Skin epidermis (tissue), 12 donors: ENCODE results near the gene BCAR1.

ENCODE experiments used
- H3K27ac ChIP-seq, 21 experiments: fragments of 200-600 bp; sonication (generic) in 11 of 21; one replicate each; pipeline ENCODE4 v1.5.0; 2020; ENCODE audit warnings: mild to moderate bottlenecking in 3 of 21, inconsistent platforms in 2 of 21, moderate library complexity in 2 of 21
- H3K4me3 ChIP-seq, 7 experiments: fragments of 200-600 bp; sonication (generic) in 2 of 7; one replicate each; pipeline ENCODE4 v1.5.0; 2020; ENCODE audit warnings: inconsistent platforms in 2 of 7, mild to moderate bottlenecking in 2 of 7, moderate library complexity in 1 of 7

BCAR1 gene

DNA sequence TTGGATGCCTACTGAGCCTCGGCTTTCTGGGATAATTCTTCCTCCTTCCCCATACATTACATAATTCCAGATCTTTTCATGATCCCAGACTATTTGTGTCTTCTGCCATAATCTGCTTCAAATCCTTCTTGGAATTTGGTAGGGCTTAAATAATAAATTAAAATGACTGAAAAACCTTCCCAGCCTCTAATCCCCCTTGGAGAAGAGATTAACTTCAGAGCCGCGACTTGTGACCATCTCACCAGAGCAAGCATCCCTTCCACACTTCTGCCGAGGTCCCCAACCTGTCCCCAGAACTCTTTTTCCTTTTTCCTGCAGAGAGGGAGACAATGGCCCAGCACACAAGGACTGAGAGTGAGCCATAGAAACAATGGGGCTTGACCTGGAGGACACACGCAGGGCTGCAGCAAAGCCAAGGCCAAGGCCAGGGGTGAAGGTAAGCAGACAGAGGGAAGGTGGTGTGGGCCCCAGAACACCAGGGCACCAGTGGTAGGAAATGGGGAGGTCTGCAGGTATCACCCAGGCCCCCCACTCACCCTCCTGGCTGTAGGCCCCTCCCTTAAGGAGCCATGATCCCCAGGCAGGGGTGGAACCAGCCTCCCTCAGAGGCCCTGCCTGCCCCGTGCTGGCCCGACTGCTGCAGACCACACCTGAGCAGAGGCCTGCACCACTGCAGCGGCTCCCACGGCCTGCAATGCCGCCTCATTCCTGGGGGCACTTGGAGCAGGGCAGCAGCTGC is 9.6 kb upstream of the BCAR1 start:
- Histone ChIP-seq H3K4me3 (no peak overlapping the region), H3K27ac (peak overlapping the region in 1 of 21 experiments; percentile 5)

DNA sequence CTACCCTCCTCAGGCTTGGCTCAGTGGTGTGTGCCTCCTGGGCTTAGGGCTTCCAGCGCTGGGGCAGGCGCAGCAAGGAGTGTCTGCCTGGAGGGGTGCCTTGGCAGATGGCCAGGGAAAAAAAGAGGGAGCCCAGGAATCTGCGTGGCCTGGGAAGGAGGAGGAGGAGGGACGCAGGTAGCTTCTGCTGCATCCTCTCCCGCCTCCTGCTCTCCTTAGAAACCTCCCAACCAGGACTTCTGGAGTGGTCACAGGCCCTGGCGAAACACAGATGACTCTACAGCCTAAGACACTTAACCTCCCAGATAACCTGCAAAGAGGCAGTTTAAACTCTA is 7.3 kb upstream of the BCAR1 start:
- Histone ChIP-seq H3K27ac (peak overlapping the region in 1 of 21 experiments; percentile 25), H3K4me3 (no peak overlapping the region)

DNA sequence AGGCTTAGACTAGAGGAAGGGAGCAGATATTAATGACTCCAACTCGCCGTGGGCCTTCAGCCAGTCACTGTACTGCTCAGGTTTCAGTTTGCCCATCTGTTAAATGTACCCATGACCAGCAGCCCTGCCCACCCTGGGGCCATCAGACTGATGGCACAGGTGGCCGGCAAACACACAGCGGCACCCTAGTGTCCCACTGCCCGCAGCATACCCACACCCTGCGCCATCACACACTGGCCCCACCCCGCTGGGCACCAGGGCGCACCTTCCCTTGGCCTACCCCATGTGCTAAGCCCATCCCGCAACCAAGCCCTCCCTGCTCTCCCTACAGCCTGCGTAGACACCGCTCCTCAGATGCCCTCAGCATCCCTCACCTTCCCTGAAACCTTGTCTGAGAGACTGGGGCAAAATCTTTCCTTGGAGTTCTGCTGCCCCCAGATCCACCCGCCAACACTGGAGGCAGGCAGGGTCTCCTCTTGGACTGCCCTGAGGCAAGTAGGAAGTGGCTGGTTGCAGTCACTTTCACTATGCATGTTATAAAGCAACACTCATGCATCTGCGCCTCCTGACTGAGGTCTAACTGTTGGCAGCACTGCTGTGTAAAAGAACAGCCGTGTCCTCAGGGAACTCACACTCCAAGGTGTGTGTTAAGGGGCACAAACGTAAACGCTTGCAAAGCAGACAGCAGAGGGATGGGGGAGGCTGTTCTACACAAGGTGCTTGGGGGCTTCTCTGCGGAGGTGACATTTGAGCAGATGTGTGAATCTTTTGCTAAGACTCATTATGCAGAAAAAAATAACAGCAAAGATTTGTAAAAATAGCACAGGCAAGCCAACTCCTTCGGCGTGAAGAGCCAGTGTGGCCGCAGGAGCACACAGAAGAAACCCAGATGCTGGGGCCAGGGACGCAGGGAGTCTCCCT is 6.7 kb upstream of the BCAR1 start:
- Histone ChIP-seq H3K4me3 (no peak overlapping the region), H3K27ac (peak overlapping the region in 2 of 21 experiments; percentile 60 to 77)

DNA sequence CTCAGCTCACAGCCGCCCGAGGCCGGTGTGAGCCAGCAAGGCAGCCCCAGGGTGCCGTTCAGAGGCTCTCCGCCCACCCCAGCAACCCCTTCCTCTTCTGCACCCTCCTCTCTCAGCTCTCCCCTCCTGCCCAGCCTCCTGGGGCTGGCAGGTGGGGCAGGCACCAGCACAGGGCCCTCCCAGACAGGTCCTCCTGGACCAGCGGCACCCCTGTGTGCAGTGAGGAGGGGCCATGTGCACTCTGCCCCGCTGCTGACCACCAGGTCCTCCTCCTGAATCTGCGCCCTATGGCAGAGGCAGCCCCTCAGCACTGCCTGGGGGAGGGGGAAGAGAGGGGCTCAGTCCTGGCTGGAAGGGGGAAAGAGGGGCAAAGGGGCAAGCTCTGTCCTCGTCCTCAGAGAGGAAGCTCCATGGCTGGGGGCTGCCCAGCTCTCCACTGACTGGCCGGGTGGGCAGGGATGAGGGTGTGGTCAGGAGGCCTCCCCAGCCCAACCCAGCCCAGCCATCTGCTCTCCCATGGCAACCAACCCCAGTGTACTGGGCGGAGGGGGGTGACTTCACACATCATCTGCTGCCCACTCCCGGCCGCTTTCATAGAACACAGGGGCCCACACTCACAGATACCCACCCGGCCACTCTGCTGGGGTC is 5.4 kb upstream of the BCAR1 start:
- peak overlapping the region in 16 of 21 experiments; percentile 7 to 86 (median 66) for H3K27ac ChIP-seq
- H3K4me3 ChIP-seq, result no peak overlapping the region

DNA sequence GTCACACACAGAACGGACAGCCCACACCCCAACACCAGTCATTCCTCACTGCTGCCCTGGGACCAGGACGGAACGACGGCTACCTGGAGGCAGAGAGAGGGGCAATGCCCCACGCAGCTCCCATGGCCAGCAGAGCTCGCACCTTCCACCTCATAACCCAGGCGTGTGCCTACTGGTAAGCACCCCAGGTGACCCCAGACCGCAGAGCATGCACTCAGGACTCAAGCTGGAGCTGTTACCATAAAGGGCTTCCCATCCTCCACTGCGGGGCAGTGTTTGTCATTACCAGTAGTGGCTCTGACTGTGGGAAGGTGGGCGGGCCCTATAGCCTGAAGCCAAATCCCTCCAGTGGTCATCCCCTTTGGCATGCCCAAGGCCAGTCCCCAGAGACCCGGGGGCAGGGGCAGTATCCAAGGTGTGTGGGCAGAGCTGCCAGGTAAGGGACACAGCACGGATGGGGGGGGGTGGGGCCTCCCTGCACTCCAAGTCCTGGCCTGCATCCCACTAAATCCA is 4.7 kb upstream of the BCAR1 start:
- no peak overlapping the region for H3K4me3 ChIP-seq
- peak overlapping the region in 16 of 21 experiments; percentile 6 to 86 (median 63) for H3K27ac ChIP-seq

DNA sequence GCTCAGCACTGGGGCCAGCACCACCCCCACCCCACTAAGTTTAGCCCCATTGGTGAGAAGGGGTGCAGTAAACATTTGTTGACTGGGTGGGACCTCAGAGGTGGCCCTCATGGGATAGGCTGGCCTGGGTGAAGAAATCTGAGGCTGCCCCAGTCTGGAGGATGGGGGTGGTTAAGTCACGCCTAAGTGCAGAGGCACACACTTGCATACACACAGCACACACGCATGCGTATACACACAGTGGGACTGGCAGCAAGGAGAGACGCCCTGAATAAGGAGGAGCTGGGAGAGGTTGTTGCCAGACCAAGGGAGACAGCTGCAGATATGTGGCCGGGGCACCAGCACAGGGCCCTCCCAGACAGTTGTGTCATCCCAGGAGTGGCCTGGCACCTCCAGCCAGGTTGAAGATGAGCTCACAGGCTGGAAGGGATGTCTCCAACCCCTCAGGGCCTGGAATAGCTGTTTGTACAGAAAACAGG is 3.0 kb upstream of the BCAR1 start:
- Histone ChIP-seq H3K4me3 (no peak overlapping the region), H3K27ac (peak overlapping the region in 11 of 21 experiments; percentile 8 to 77 (median 30))

DNA sequence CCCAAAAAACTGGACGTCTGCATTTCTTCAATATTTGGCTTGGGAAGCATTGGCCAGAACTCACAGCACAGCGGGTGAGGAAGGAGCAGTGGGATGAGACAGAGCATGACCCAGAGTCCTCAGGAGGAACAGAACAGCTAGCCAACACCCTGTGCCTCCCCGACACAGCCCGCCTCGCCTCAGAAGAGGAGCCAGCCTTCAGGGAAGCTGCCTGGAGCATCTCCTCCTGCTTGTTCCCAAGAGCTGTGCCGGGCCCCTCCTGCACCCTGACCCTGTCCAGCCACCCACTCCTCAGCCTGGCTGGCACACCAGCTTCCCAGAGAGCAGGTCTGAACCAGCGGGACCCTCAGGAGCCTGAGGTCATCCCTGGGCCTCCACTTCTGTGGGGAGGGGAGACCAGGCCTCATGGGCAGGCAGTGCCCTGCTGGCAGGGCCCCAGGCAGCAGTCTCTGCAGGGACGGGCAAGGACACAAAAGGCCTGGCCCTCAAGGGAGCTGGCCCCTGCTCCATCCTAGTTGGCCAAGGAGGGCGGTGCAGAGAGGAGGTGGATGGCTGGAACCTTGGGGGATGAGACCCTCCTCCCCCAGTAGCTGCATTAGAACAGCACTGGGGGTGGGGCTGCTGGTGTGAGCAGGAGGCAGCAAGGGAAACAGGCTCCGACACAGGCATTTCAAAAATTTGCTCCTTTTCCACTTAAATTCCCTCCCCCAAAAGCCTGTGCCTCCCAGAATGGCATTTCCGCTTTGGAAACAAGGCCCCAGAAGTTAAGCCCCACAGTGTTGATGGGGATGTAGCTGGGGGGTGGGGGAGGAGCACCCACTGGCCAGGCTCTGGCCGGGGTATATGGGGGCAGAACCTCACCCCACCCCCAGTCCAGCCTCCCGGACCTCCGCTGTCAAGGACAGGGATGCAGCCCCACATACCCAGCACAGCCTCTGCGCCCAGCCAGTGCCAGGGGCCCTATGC is 1.8 kb upstream of the BCAR1 start:
- Histone ChIP-seq H3K4me3 (no peak overlapping the region), H3K27ac (peak overlapping the region in 17 of 21 experiments; percentile 18 to 95 (median 52))

DNA sequence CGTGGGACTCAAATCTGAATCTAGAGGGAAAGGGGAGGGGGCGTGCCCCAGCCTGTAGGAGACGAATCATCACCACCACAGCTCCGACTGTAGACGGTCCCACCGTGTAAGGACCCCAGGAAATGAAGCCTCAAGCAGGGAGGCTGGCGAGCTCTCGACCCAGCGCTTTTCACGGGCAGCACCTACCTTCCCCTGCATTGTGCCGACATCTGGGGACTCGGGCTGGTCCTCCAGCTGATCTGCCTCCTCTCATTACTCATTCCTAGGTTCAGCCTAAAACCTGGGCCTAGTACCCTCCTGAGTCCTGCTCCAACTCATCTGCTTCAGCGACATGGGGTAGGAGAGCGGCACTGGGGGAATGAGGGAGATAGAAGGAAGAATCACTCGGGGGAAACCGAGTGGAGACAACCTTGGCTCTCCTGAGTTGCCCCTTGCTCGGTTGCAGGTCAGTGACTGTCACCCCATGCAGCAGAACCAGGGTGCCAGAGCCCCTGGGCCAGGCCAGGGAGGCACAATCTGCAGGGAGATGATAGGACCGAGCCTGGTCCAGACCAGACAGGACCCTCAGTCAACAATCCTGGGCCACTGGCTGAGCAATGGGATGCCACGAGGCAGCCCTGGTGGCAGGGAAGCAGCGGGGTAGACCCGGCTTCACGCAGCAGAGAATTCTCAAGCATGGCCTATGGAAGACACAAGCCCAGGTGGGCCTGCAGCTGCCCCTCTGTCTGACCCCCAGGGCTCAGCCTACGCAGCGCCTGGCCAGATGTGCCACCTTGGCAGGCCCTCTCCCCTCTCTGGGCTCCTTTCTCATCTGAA is 833 bp upstream of the BCAR1 start:
- H3K27ac ChIP-seq, result peak overlapping the region in 18 of 21 experiments; percentile 18 to 95 (median 64)
- peak overlapping the region in 5 of 7 experiments; percentile 3 to 76 (median 61) for H3K4me3 ChIP-seq

DNA sequence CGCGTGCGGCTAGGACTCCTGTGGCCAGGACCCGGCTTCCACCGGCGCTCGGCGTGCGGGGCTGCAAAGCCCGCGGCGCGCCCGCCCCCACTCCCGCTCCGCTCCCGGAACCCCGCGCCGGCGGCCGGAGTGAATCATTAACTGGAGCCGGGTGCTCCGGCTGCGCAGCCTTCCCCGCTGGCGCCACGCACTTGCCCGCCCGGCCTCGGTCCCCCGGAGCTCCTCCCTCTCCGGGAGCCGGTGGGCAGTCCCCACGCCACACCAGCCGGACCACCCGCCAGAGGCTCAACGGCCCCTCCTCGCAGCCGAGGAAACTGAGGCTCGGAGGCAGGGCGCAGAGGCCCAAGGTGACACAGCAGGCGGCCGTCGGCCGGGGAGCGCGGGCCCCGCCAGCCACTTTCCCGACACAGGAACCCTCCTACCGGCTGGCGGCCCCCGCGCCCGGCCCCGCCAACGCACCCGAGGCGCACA is 580 bp downstream of the BCAR1 start:
- H3K27ac ChIP-seq, result peak overlapping the region; percentile 65 to 96 (median 88)
- H3K4me3 ChIP-seq, result peak overlapping the region; percentile 59 to 79 (median 72)

DNA sequence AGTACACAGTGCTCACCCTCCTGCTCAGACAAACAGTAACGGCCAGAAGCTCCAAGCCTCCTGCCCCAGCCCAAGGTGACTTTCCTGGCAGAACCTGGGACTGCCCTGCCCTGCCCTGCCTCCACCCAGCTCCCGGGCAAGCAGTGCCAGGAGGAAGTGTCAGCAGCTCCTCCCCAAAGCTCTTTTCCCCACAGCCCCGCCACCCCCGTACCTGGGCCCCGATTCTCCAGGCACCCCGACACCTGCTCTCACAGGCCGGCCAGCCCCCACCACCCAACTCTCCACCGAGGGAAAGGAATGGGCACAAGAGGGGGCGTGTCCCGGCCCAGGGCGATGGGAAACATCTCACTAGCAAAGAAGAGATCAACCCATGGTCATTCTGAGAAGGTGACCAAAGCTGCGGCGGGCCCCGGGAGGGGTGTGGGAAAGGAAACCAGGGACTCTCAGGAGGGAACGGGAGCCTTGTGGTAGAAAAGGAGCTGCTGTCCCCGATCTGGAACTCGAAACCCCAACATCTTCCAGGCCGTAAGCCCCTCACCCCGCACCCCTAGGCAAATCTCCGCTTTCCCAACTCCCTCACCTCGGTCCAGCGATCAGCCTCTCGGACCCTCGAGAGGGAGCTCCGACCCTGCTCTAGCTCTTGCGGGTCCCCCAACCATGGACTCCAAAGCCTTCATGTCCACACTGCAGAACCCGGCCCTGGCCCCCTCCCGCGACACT is 1.2 kb downstream of the BCAR1 start:
- H3K27ac ChIP-seq, result peak overlapping the region in 20 of 21 experiments; percentile 65 to 96 (median 89)
- peak overlapping the region; percentile 59 to 79 (median 72) for H3K4me3 ChIP-seq

DNA sequence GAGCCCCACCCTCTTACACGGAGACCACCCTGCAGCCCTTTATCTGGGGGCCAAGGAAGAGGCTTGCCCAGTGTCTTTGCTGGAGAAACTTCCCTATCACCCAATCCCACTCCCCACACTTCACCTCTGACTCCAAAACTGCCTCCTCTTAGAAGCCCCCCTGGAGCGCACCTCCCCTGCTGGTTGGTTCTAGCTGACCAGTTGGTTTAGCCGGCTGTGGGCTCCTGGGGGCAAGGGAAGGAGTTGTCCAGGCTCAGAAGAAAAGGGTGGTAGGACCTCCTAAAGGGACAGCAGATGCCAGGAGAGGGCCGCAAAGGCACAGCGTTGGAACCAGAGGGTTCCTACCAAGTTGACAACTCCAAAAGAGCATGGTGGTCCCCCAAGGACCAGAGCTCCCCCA is 2.0 kb downstream of the BCAR1 start:
- Histone ChIP-seq H3K27ac (peak overlapping the region in 12 of 21 experiments; percentile 8 to 96 (median 90)), H3K4me3 (peak overlapping the region in 1 of 7 experiments; percentile 61)

DNA sequence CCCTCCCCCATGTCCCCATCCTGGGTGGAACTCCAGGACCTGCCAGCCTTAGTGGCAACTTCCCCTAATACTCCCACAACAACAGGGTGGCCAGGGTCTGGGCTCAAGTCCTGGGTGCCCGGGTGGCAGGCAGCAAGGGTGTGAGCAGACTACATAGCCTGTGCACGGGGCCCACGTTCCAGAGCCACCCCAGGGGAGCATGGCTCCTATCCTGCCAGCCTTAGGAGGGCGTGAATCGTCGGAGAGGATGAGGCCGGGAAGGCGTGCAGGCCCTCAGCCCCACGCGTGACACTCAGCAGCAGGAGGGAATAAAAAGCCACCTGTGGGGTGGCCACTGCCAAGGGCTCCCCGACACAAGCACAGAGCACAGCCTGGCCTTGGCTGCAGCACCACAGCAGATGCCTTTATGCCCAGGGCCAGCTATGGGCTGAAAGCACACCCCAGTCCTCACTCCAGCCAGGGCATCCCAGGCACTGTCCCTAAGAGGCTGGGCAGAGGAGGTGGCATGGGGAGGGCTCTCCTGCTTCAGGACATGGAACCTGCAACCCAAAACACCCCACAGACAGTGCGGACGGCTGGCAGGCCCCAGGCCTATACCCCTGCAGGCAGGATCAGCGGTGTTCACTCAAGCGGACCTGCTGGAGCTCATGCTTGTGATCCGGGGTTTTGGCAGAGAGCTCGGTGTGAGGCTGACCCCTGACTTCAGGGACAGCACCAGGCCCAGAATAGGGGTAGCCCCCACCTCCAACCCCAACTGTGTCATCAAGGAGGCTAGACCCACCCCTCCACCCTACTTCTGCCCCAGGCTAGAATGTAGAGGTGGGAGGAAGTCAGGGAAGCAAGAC is 2.7 kb downstream of the BCAR1 start:
- no peak overlapping the region for H3K4me3 ChIP-seq
- peak overlapping the region in 12 of 21 experiments; percentile 8 to 96 (median 80) for H3K27ac ChIP-seq

DNA sequence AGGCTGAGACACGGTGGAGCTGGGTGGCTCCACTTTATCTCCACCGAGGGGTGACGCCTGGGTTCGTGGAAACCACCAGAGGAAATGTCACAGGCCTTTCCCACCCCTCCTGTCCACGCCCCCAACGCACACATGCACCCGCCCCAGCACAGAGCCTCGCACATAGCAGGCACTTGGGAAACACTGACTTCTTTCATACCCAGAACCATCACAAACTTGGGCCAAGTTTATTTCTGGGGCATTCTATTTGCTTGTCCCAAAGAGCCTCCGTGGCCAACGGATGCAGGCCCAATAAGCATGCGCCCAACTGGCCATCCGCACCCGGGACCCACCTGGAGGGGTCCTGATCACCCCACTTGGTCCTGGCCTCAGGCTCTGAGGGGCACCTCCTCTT is 3.3 kb downstream of the BCAR1 start:
- no peak overlapping the region for H3K4me3 ChIP-seq
- peak overlapping the region in 13 of 21 experiments; percentile 1 to 96 (median 81) for H3K27ac ChIP-seq

DNA sequence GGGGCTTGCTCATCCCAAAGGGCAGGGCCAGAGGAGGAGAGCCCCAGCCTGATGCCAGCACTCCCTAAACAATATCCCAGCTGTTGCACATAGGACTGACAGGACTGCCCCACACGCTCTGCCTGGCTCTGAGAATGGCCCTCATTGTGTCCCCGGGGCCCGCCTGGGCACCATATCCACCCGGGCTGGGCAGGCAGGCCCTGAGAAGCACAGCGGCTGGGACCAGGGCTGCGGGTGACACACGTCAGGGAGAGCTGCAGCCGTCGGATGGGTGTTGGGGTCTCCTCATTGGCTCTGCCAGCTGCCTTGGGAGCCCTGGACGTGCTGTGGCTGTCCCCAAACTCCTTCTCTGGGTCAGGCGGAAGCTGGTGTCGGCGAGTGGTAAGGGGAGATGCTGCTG is 4.2 kb downstream of the BCAR1 start:
- no peak overlapping the region for H3K4me3 ChIP-seq
- peak overlapping the region in 12 of 21 experiments; percentile 1 to 96 (median 80) for H3K27ac ChIP-seq

DNA sequence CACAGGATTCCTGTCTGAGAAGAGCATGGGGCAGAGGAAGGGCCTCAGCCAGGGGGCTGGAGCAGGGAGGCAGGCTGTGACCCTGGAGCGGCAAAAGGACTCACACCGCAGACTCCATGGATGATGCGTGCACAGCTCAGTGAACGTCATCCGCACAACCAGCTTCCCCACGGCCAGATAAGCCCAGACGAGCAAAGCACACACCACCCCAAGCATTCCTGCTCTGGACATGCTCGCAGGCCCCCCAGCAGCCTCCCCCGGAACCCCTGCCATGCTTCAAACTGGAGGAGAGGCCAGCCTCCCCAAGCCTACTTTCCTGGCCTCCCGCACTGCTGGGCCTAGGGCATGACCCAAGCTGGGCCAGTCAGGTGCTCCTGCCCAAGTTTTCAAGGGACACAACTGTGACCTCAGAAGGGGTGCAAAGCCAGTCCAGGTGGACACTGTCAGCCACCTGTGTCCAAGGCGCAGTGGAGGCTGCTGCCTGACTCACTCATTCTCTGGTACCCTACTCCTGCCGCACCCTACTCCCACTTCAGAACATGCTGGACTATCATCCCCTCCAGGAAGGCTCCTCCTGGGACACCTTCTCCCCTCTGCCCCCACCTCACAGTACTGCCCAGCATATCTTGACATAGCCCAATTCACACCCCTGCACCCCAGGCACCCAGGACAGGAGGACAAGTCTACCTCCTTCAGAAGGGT is 4.8 kb downstream of the BCAR1 start:
- Histone ChIP-seq H3K27ac (peak overlapping the region in 14 of 21 experiments; percentile 18 to 96 (median 80)), H3K4me3 (no peak overlapping the region)
